K562 (cell line): Measurements from ENCODE around the gene MEX3C. TPM values are rescaled to one million over a fixed set of nuclear protein-coding genes. Genes with fewer than 3 reads are reported as not detected.

Experiments
- ASH1L ChIP-seq: fragments of 450-650 bp; IDR thresholded peaks from 2 replicates; pipeline ENCODE4 v1.6.1; 2018; ENCODE audit warnings: borderline replicate concordance, mild to moderate bottlenecking, low read depth; ENCODE audit not compliant: partially characterized antibody
- CREM ChIP-seq: IDR thresholded peaks from 2 replicates; pipeline ENCODE4 v1.6.1; 2014; ENCODE audit warnings: antibody characterized with exemption, low read depth
- ELF2 ChIP-seq: fragments of 250-450 bp; sonication (Bioruptor Pico); IDR thresholded peaks from 2 replicates; pipeline ENCODE4 v1.5.0; 2021; ENCODE audit warnings: mild to moderate bottlenecking
- ETV5 ChIP-seq: sonication (generic); formaldehyde crosslinking; IDR thresholded peaks from 2 replicates; pipeline ENCODE4 v1.4.0; 2020; ENCODE audit warnings: low read depth, mild to moderate bottlenecking, missing genetic modification reagents
- GTF2B ChIP-seq: IDR thresholded peaks from 2 replicates; pipeline ENCODE4 v1.6.1; 2011; ENCODE audit not compliant: insufficient read length; ENCODE audit errors: extremely low read depth
- HNRNPH1 ChIP-seq: fragments of 200-400 bp; formaldehyde crosslinking; optimal IDR thresholded peaks from 2 replicates; pipeline ENCODE3; 2017; ENCODE audit warnings: low read depth, mild to moderate bottlenecking, low read length, moderate library complexity
- HNRNPL ChIP-seq: fragments of 200-400 bp; formaldehyde crosslinking; IDR thresholded peaks from 2 replicates; pipeline ENCODE4 v1.6.1; 2017; ENCODE audit warnings: low read depth, mild to moderate bottlenecking, low read length
- MYNN ChIP-seq, 2 experiments: sonication (generic); formaldehyde crosslinking in 1 of 2; IDR thresholded peaks; 2 replicates each; pipeline versions ENCODE4 v1.5.0 to v1.6.1; 2016 to 2020; ENCODE audit warnings: antibody characterized with exemption in 1 of 2, missing genetic modification reagents in 1 of 2
- NCOA1 ChIP-seq: fragments of 450-650 bp; IDR thresholded peaks from 2 replicates; pipeline ENCODE4 v1.6.1; 2016; ENCODE audit warnings: low read depth
- NFATC3 ChIP-seq: fragments of 450-650 bp; IDR thresholded peaks from 2 replicates; pipeline ENCODE4 v1.6.1; 2017; ENCODE audit warnings: mild to moderate bottlenecking
- RREB1 ChIP-seq: fragments of 250-450 bp; sonication (Bioruptor Pico); IDR thresholded peaks from 2 replicates; pipeline ENCODE4 v1.4.0; 2020
- TAF7 ChIP-seq: fragments of 450-650 bp; IDR thresholded peaks from 2 replicates; pipeline ENCODE4 v1.6.1; 2016; ENCODE audit warnings: missing genetic modification characterization, missing compliant biosample characterization
- TEAD4 ChIP-seq, 2 experiments: sonication (generic) in 1 of 2; formaldehyde crosslinking in 1 of 2; IDR thresholded peaks; 2 replicates each; pipeline versions ENCODE4 v1.6.1 to v1.8.0; 2012 to 2022; ENCODE audit warnings: borderline replicate concordance in 1 of 2, inconsistent platforms in 1 of 2, low read length in 1 of 2, mild to moderate bottlenecking in 1 of 2, missing genetic modification reagents in 1 of 2
- polyA plus RNA-seq, 8 experiments: library from polyadenylated mRNA; depleted of rRNA in 4 of 8; stranded (reverse) in 5 of 8; unstranded in 3 of 8; fragments of >200 nt; fragmentation: Nextera tagmentation in 2 of 8; fragmentation: Illumina TruSeq in 1 of 8; extraction: Ambion mirVana in 2 of 8; extraction: Trizol in 1 of 8; gene quantifications; 2 replicates each; pipeline versions ENCODE4 v1.2.1 to v1.2.3, GENCODE V29; 2011 to 2014; ENCODE audit warnings: inconsistent platforms in 1 of 8, missing spikeins in 1 of 8
- total RNA-seq, 7 experiments: library from RNA; depleted of rRNA in 6 of 7; stranded (reverse); fragments of >200 nt in 6 of 7; fragmentation: Illumina TruSeq in 2 of 7; extraction: Trizol in 2 of 7; gene quantifications; 2 replicates each; pipeline versions ENCODE4 v1.2.1 to v1.2.3, GENCODE V29; 2011 to 2021; ENCODE audit warnings: low replicate concordance in 1 of 7
- TF ChIP-seq, protein P1 (sequence below), 2 experiments: fragments of 450-650 bp in 1 of 2; sonication (generic) in 1 of 2; formaldehyde crosslinking in 1 of 2; IDR thresholded peaks in 1 of 2; conservative IDR thresholded peaks in 1 of 2; 2 replicates each; pipeline versions ENCODE4 v1.6.1 to v1.8.1; 2016 to 2023; ENCODE audit warnings: mild to moderate bottlenecking in 2 of 2, moderate library complexity in 2 of 2, inconsistent platforms in 1 of 2, missing genetic modification reagents in 1 of 2
- TF ChIP-seq, protein P2 (sequence below): fragments of 250-450 bp; sonication (Bioruptor Pico); IDR thresholded peaks from 2 replicates; pipeline ENCODE4 v1.5.0; 2020; ENCODE audit warnings: mild to moderate bottlenecking, borderline replicate concordance

The MEX3C gene
- total and polyA plus RNA-seq, 9 of the 15 experiments (the other 6 are each of a cell fraction or from before 2014, with no cell fraction given) = 2.4 to 14.2 (median 10.6) TPM

DNA sequence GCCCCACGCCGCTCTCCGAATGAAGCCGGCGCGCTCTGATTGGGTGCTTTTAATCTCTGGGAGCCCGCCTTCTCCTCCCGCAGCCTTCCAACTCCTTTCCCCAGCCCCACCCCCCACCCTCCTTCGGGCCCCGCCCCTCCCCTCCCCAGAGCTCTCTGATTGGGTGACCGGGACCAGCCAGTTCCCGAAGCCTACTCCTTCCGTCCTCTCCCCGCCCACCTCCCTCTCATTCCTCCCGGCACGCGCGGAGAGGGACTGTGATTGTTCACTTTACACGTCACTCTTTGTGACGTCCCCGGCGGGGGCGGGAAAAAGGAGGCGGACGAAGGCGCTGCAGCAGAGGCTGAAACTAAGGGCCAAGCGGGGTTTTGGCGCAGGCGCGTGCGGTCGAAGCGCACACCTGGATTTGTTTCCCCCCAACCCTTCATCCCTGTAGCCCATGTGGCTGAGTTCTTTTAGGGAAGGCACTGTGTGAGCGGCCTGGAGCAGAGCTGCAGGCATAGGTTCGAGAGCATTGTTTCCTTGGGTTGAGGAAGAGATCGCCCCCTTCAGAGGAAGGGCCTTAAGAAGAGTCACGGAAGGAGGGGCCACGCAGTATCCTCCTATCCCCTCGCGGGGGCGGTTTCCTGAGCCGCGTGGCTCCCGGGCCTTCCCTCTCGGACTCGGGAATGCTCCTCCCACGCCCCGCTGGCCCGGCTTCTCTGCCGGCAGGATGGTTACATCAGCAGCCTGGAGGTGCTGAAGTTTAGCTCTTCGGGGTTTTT, at the start of gene MEX3C (continued):
- TF ChIP-seq, protein P1, sequence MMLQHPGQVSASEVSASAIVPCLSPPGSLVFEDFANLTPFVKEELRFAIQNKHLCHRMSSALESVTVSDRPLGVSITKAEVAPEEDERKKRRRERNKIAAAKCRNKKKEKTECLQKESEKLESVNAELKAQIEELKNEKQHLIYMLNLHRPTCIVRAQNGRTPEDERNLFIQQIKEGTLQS (IDR thresholded peaks at IDR 0.05) = peak; percentile 73; the same call in 1 of the 2 replicates
- TF ChIP-seq, protein P1 (CRISPR knock-in tag; conservative IDR thresholded peaks at IDR 0.05) = no peak
- TF ChIP-seq ELF2 (CRISPR knock-in tag) (no peak), TAF7 (no peak), ETV5 (CRISPR knock-in tag) (no peak), NCOA1 (no peak), HNRNPH1 (no peak), NFATC3 (no peak), GTF2B (no peak), TEAD4 (IDR thresholded peaks at IDR 0.05; ENCODE audit: low read length) (no peak), TEAD4 (CRISPR knock-in tag; IDR thresholded peaks at IDR 0.05; ENCODE audit: borderline replicate concordance) (no peak), ASH1L (peak; percentile 47), MYNN (IDR thresholded peaks at IDR 0.05) (no peak), MYNN (CRISPR knock-in tag; IDR thresholded peaks at IDR 0.05) (no peak), RREB1 (CRISPR knock-in tag) (no peak), CREM (peak; percentile 92), HNRNPL (no peak)
- TF ChIP-seq, protein P2, sequence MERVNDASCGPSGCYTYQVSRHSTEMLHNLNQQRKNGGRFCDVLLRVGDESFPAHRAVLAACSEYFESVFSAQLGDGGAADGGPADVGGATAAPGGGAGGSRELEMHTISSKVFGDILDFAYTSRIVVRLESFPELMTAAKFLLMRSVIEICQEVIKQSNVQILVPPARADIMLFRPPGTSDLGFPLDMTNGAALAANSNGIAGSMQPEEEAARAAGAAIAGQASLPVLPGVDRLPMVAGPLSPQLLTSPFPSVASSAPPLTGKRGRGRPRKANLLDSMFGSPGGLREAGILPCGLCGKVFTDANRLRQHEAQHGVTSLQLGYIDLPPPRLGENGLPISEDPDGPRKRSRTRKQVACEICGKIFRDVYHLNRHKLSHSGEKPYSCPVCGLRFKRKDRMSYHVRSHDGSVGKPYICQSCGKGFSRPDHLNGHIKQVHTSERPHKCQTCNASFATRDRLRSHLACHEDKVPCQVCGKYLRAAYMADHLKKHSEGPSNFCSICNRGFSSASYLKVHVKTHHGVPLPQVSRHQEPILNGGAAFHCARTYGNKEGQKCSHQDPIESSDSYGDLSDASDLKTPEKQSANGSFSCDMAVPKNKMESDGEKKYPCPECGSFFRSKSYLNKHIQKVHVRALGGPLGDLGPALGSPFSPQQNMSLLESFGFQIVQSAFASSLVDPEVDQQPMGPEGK = no peak
